Mucosa of descending colon (tissue), 3 donors: Measurements from ENCODE around the gene SLC19A2. TPM values are rescaled to one million over a fixed set of nuclear protein-coding genes. Genes with fewer than 3 reads are reported as not detected.

Experiments
- ATAC-seq: fragments of 200-7000 bp; cut with Tn5 transposase; one replicate; pipeline ENCODE4 v1.9.1; 2020; ENCODE audit warnings: mild to moderate bottlenecking, moderate library complexity
- DNase-seq, 3 donors: peaks; one replicate each; pipeline ENCODE4 v3.0.0-alpha.2; 2020
- H3K36me3 ChIP-seq: fragments of 200-600 bp; one replicate; pipeline ENCODE4 v1.8.0; 2021; ENCODE audit warnings: low read depth, mild to moderate bottlenecking
- H3K4me1 ChIP-seq: fragments of 200-600 bp; one replicate; pipeline ENCODE4 v1.8.0; 2021; ENCODE audit warnings: low read depth, mild to moderate bottlenecking
- H3K4me3 ChIP-seq: fragments of 200-600 bp; one replicate; pipeline ENCODE4 v1.8.0; 2021; ENCODE audit warnings: mild to moderate bottlenecking
- H3K9me3 ChIP-seq: fragments of 200-600 bp; one replicate; pipeline ENCODE4 v1.8.0; 2021; ENCODE audit warnings: mild to moderate bottlenecking
- intact Hi-C, 2 donors: fragments of 100-400 bp; cut with DNase I in 1 of 2; cut with micrococcal nuclease in 1 of 2; formaldehyde crosslinking; loops; one replicate each; pipeline versions ENCODE4 v1.11.0 to v1.11.1; 2022; cut with DNase I, micrococcal nuclease
- total RNA-seq, 3 donors: library from RNA; stranded (reverse); fragmentation: NEBNext Ultra II Directional in 2 of 3; extraction: Animal tissue kit (Norgen Biotek cat#: 25700) in 2 of 3; gene quantifications; one replicate each; pipeline versions ENCODE4 v1.2.1 to v1.2.4, GENCODE V29; 2021 to 2023
- TF ChIP-seq, protein P1 (sequence below): fragments of 200-600 bp; IDR thresholded peaks from one replicate; pipeline ENCODE4 v1.8.0; 2022; ENCODE audit warnings: antibody characterized with exemption, mild to moderate bottlenecking
- donor health status: DM: no; HTN: no; CAD: no; lungs with moderate emphysema.
- donor health status: DM: no; HTN: no; CAD: no.
- donor health status: DM: no; HTN: yes; CAD: no.

Gene SLC19A2
- total RNA-seq, 3 donors from 2014 or later, result 5.5 to 11.1 (median 7.3) TPM

DNA sequence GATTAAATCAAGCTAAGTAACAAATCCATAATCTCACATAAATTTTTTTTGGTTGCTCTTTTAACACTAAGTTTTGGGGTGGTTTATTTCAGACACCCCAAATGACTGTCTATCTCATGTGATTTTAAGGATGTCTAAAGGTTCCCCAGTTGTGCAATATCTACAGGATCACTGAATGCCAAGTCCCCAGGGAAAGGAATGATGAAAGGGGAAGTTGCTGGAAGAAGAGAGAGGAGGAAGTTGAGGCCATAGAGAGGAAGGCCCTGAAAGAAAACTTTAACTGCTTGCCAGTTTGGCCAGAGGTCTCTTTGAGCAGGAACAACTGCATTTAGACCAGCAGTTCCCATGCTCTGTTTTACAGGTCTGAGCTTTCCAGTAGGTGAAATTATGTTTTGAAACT lies 27.5 kb upstream of the SLC19A2 start:
- no peak for ATAC-seq
- H3K36me3 ChIP-seq, result no peaks in the 10 kb centered on the region
- H3K9me3 ChIP-seq, result no peaks in the 10 kb centered on the region
- TF ChIP-seq, protein P1, sequence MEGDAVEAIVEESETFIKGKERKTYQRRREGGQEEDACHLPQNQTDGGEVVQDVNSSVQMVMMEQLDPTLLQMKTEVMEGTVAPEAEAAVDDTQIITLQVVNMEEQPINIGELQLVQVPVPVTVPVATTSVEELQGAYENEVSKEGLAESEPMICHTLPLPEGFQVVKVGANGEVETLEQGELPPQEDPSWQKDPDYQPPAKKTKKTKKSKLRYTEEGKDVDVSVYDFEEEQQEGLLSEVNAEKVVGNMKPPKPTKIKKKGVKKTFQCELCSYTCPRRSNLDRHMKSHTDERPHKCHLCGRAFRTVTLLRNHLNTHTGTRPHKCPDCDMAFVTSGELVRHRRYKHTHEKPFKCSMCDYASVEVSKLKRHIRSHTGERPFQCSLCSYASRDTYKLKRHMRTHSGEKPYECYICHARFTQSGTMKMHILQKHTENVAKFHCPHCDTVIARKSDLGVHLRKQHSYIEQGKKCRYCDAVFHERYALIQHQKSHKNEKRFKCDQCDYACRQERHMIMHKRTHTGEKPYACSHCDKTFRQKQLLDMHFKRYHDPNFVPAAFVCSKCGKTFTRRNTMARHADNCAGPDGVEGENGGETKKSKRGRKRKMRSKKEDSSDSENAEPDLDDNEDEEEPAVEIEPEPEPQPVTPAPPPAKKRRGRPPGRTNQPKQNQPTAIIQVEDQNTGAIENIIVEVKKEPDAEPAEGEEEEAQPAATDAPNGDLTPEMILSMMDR, result no peak
- no peak overlapping the region for H3K4me3 ChIP-seq
- intact Hi-C loops, result no loop called here
- H3K4me1 ChIP-seq, result peaks cover 15% of the 10 kb centered on the region
- no peak for DNase-seq

DNA sequence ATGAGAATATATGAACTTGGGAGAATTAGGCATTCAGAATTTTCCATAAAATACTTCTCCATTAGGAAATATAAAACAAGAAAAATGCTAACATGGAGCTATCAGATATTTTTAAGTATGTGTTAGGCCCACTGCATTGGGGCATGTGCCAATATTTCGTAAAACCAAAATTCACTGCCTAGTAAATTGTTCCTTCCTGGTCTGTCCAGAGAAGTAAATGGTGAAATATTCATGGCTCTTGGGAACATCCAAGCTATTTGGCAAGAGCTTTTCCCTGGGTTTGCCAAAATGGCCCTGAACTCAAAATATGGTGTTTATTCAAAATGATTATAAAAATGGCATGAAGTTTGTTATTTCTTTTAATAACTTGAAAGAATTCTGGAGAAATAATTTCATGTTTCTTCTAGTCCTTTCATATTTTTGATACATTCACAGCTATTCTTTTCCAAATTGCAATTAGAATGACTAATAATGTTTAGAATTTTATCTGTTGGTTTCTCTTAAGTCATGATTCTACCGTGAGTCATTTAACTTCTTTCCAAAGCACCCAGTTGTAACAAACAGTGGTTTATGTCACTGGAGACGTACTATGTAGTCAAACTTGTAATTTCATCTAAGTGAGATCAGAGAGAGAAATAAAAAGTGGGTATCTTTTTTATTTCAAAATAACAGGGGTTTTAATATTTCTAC lies 25.7 kb upstream of the SLC19A2 start:
- ATAC-seq, result no peak
- intact Hi-C loops, result no loop called here

DNA sequence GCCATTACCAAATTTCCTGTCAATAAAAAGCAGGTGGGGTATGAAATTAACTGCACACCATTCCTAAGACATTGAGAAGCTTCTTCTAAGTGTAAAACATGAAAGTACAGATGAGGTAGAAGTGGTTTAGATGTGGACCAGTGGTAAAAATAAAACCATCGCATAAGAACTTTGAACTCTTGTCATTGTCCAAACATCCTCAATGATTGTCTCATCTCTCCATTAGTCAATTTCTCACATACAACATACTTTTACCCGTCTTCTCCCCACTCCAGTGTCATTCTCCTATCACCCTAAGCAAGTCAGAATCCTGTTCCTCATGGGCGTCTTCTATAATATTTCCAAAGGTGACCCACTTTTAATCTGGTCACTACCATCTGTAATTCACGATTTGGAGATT lies 24.3 kb upstream of the SLC19A2 start:
- Histone ChIP-seq H3K4me3 (no peak overlapping the region), H3K36me3 (no peaks in the 10 kb centered on the region), H3K9me3 (no peaks in the 10 kb centered on the region), H3K4me1 (peaks cover 13% of the 10 kb centered on the region)
- intact Hi-C loops, result no loop called here
- DNase-seq (no peak), ATAC-seq (no peak)
- TF ChIP-seq, protein P1, result no peak

More for the DNA sequence above, 25.7 kb upstream of the SLC19A2 start:
- Histone ChIP-seq H3K36me3 (no peaks in the 10 kb centered on the region), H3K9me3 (no peaks in the 10 kb centered on the region), H3K4me1 (peaks cover 22% of the 10 kb centered on the region), H3K4me3 (no peak overlapping the region)
- DNase-seq, result no peak
- TF ChIP-seq, protein P1, result no peak

DNA sequence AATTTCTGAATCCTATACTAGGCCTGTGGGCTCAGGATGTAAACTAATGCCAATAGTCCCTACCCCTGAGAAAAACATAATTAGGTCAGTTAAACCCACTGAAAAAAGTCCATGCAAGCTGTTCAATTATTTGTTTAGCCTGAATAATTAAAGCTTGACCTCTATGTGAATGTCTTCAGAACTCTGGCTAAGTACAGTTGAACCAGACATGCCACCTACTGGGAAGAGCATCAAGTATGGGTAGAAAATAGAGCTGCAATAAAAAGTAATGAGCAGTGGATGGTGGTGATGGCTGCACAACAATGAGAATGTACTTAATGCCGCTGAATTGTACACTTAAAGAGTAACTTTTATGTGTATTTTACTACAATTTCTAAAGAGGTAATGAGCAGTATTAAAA lies 23.6 kb upstream of the SLC19A2 start:
- no peak for DNase-seq
- Histone ChIP-seq H3K4me3 (no peak overlapping the region), H3K4me1 (peaks cover 10% of the 10 kb centered on the region), H3K36me3 (no peaks in the 10 kb centered on the region), H3K9me3 (no peaks in the 10 kb centered on the region)
- TF ChIP-seq, protein P1, result no peak
- intact Hi-C loops, result no loop called here
- no peak for ATAC-seq

DNA sequence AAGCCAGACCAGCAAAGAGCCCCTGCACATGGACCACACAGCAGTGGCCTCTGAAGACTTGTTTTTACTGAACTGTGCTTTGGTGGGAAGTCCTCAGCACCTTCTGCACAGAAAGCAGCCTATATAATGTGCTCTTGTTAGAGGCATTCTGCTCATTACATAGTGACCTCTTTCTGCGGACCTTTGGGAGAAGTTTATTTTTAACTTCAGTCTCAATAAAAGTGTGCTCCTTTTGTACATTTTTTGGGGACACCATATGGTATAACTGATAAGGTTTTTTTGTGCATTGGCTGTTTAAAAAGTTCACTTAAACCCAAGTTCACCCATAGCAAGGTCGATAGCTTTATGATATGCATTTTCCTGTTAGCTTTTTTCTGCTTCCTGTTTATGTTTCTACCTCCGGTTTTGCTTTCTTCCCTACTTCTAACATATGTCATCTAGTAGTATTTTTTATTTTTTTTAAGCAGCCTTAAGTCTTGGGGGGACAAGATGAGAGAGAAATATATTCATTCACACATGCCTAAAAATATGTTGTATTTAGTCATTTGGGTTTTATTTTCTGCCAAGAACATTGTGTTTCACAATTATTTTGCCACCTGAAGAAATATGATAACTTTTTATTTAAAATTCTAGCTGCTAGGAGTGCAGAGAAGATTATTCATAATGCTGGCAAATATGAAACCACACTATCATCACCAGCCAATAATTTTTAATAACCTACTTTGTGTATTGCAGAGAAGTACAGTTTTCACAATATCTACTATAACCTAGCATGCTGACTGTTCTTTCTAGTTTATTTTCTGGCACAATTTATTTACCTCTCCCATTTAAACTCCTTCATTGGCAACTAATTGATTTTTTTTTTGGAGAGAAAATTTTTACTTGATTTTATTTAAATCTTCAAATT lies 22.9 kb upstream of the SLC19A2 start:
- ATAC-seq (peak; percentile 54), DNase-seq (no peak)
- Histone ChIP-seq H3K9me3 (no peaks in the 10 kb centered on the region), H3K4me1 (peaks cover 10% of the 10 kb centered on the region), H3K4me3 (no peak overlapping the region), H3K36me3 (no peaks in the 10 kb centered on the region)
- TF ChIP-seq, protein P1, result no peak
- intact Hi-C loops, result no loop called here
